GM19025 (cell line): ENCODE results near the gene MAP2K3.

Source experiments
- ATAC-seq: cut with Tn5 transposase; IDR thresholded peaks from one replicate; pipeline ENCODE4 v1.9.1; 2021; ENCODE audit warnings: mild to moderate bottlenecking, low read depth, moderate library complexity; ENCODE audit not compliant: unreplicated experiment

MAP2K3 gene

DNA sequence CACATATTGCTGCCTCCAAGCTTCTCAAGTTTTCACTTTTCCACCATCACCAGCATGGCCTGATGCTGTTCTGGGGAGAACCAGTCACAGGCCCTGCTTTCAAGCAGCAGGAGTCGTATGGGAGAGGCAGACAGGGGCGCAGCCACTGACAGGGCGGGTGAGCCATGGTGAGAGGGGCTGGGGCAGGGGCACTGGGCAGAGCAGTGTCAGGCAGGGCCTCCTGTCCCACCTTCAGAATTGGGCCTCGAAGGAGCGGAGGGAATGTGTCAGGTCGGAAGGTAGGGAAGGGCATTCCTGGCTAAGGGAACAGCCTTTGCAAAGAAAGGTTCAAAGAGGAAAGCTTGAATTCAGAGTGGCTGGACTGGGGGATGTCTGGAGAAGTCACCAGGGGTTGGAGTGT lies 4.9 kb upstream of the MAP2K3 start:
- no peak for ATAC-seq

DNA sequence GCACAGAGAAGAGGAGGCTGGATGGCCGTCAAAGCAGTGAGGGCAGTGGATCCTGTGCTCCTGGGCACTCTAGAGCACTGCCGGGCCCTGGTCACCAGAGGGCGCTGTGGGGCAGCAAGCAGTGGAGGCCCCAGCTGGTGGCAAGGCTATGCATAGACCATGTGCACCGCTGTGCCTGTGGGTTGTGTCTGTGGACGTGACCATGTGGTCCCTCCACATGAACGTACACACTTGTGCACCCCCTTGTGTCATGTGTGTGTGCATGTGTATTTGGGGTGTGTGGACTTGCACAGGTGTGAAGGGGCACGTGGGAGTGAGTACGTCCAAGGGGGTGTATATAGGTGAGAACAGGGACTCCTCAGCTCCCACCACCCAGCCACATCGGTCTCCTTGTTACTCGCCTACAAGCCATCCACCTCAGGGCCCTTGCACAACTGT lies 4.4 kb upstream of the MAP2K3 start:
- no peak for ATAC-seq

DNA sequence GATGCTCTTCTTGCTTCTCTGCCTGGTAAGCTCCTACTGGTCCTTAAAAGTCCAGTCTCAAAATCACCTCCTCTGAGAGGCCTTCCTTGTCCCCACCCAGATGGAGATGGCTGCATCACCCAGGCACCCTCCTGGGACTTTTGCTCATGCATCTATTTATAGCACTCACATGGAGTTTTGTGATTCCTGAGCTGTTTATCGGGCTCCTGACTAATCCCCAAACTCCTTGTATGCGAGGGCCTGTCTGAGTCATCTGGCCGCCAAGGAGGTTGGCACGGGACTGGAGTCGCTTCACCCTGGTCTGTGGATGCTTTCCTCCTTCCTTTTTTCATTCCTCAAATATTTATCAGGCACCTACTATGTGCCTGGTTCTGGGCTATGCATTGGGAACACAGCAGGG lies 2.3 kb upstream of the MAP2K3 start:
- no peak for ATAC-seq

DNA sequence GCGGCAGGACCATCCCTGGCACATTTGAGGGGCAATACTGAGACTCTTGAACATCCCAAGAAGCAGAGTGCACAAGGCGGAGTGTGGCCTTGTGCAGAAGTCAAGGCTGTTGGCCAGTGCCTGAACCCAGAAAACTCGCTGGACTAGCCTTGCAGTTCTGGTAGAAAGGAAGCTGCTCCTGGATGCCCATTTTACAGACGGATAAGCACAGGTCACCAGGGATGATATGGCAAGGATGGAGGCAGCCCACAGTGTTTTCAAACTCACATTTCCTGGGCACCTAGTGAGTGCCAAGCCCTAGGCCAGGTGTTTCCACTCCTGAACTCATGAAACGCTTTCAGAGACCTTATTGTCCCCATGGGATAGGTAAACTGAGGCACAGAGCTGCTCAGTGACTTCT lies 1.7 kb upstream of the MAP2K3 start:
- ATAC-seq = no peak

DNA sequence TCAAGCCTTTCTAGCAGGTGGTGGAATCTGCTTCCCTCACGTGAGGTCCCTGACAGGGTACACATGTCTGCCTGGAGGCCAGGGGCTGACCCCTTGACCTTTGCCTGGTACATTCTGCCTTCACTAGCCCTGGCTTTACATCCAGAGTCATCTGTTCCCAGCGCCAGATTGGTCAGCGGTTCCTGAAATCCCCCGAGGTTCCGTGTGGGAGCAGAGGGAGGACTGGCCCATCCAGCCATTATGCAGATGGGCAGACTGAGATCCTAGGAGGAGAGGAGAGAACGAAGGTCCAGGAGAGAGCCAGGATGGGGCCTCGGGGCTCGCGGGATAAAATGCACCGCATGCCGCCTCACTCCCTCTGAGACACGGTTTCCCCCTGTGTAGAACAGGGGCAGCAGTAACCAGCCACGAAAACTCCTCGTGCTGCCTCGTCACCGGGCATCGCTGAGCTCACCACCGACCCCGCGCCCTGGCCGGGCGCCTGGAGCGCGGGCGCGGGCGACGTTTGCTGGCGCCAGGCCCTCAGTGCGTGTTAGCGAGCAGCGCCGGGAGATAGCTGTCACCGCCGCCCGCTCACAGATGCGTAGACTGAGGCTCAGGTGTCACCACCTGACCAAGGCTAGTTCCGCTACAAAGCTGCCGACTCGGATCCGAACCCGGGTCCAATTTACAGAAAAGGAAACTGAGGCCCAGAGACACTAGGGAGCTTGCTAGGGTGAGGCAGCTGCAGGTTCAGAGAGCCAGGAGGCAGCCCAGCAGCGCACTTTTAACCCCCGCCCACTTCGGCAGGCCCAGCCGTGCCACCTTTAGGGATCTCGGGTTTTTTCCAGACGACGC lies 811 bp upstream of the MAP2K3 start:
- peak; percentile 3 for ATAC-seq

DNA sequence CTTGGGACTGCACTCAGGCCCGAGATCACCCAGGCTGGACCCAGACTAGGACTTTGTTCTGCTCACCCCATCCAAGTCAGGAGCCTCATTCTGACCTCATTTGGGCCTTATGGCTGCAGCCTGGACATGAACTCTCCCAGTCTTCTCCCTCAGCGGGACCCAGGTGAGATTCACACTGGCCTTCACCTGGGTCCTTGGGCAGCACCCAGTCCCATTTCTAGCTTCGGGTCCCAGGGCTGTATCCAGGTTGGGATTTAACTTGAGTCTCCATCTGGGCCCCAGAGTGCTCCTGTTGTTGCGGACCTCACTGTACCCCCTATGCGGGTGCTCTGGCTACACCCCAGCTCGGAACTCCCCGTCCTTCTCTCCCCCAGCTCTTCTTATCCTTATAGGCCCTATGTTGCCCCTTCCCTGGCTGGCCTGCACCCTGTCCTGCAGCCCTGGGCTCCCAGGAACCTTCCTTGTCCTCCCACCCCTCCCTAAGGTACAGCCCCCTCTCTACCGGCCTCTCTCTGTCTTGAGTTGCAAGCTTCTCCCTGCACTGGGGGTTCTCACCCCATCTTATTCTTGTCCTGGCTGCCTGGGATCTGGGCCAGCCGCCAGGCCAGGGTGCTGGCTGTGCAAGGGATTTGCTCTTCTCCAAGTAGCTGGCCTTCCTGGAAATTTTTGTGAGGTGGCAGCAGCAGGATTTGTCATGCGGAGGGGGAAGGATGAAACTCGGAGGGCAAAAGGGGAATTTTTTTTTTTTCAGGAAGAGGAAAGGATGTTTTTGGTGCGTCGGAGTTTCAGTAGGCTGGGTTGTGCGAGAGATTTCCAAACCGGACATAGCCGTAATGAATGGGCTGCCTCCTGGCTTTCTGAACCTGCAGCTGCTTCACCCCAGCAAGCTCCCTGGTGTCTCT lies 904 bp downstream of the MAP2K3 start:
- no peak for ATAC-seq

DNA sequence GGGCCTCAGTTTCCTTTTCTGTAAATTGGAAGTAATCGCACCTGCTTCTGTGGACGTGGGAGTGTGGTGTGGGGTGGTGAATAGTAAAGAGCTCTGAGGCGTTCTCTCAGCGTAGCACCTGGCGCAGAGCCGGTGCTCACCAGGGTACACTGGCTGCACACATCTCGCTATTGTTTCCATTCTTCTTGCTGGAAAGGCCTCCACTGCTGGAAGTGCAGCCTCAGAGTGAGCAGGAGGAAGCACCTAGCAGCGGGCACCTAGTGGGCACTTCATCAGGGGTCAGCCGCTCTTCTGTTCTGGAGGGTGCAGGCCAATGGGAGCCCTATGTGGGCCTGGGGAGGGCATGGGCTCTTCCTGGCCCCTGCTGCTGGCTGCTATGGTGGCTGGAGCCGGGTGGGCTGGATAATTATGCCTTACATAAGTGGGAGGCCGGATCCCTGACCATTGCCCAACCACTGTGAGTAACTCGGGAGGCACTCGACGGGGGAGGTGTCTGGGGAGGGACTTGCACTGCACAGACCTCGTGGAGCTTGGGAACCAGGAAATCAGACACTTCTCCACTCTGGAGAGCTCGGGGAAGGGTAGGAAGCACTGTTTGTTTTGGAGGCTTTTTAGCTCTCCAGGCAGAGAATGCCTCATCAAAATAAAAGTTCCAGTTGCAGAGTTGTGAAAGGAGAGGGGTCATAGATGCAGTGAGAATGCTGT lies 1.7 kb downstream of the MAP2K3 start:
- ATAC-seq = no peak

DNA sequence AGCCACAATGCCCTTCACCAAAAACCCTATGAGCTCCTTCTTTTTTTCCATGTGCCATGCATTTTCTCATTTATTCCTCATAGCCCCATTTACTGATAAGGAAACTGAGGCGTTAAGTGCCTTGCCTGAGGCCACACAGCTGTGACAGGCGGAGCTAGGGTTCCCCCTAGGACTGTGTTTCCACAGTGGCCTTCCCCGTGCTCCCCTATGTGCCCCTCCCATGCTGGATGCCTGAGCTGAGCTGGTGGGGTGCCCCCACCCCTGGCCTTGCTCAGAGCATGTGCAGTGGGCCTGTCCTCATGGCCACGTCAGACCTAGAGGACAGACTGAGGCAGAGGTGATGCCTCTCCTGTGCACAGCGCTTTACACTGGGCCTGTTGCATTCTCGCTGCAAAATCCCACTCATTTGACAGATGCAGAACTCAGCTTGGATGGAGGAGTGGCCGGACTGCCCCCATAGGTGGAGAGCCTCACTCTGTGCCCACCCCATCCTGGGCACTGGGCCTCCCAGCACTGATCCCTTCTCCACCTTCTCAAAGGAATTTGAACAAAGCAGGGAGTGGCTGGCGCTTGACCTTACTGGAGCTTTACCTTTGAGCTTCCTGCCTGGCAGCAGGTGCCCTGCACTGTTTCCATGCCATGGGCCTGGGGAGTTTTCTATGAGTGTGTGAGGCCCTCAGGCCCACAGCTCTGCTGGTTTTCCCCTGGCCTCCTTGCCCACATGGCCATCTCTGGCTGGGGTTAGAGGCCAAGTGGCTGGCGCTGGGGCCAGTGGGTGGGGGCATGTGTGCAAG lies 2.6 kb downstream of the MAP2K3 start:
- ATAC-seq = no peak

DNA sequence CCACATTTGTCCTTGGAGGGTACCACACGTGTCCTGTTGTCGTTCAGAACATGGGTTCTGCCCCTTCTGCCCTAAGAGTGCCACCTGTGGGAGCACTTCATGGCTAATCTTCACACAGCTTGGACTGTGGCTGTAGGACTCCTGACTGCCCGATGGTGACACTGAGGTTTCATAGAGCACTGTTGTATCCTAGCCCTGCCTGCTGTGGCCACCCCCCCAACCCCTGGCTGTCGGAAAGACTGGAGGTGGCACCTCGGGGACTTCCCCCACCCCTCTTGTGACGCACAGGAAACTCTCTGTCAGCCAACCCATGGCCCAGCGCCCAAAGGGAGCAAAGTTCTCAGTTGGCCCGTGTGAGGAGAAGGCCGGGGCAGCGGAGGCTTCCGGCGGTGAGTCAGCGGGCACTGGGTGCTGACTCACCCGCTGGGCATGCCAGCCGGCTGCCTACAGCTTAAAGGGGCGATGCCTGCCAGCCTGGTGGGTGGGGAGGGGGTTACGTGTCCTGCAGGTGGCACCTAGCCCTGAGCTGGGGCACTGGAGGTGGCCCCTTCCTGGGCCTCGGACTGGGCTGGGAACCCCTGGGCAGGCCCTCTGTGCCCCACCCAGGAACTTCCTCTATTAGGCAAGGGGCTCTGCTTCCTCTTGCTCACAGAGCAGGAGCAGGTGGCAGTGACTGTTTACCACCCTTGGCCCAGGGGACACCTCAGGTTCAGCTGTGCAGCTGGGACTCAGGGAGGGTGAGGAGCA lies 3.4 kb downstream of the MAP2K3 start:
- peak; percentile 36 for ATAC-seq

DNA sequence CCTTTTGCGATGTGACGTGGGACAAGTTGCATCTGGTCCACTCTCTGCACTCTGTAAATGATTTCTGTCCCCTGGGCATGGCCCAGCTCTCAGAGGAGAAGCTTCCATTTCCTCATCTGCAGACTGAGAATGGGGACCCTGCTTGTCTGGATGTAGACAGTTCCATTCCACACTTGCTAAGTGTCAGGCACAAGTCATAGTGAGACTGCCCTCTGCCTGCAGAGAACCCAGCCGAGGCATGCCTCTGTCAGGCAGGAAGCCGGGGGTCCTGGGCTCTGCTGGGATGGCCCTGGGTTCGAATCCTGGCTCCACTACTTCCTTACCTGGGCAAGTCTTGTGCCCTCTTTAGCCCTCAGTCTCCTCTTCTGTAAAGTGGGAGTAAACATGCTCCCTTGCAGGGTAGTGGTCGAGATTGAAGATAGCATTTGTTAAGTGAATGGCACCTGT lies 4.1 kb downstream of the MAP2K3 start:
- ATAC-seq = peak; percentile 7

DNA sequence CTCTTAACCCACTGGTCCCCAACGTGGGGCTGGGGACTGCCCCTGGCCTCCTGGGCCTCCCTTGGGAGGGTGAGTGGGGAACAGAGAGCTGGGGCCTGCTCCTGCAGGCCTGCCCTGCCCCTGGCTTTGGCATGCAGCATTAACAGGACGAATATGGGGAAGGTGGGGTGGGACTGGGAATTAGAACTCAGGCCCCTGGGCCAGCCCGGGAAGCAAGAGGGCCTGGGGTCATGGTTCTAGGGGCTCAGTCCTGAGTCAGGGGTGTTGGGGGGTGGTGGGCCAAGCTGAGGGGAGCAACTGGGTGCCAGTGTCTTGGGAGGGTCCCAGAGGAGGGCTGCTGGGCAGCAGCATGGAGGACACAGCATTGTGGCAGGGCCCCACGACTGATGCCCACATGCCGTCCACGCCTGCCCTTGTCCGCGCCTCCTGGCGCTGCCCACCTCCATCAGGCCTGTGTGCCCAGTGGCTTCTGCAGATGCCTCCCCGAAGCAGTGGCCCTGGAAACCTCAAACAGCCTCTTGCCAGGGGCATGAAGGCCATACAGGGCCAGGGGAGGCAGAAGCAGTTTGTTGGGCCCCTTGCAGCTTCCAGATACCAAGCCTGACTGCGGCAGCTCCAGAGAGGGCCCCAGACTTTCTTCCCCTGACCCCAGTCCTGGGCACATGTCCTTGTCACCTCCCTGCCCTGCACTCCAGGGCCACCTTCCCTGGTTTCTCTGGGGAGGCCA lies 4.8 kb downstream of the MAP2K3 start:
- ATAC-seq = no peak

DNA sequence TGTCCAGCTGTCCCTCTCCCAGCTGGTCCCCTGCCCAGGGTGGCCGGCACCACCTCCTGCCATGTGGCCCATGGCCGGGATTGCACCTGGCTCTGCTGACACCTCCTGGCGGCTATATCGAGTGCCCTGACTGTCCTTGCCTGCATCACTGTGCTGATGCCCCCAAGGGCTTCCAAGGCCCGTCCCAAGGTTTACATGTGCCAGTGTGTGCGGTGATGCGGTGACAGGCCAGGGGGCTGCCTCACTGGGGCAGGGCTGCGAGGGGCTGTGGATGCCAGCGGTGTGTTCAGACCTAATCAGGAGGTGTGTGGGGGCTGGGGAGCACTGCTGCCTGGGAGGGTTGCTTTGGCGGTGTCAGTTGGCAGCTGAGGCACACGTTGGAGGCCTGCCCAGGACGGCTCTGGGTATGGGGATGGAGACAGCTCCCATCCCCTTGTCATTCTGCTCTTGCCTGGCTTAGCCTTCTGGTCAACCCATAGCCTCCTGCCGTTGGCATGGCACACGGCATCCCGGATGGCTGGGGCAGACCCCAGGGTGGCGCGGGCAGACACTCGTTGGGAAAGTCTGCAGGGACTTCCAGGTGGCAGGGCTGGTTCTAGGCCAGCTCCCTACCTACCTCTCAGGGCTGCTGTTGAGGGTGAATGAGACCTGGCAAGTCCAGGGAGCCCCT lies 5.5 kb downstream of the MAP2K3 start:
- no peak for ATAC-seq

DNA sequence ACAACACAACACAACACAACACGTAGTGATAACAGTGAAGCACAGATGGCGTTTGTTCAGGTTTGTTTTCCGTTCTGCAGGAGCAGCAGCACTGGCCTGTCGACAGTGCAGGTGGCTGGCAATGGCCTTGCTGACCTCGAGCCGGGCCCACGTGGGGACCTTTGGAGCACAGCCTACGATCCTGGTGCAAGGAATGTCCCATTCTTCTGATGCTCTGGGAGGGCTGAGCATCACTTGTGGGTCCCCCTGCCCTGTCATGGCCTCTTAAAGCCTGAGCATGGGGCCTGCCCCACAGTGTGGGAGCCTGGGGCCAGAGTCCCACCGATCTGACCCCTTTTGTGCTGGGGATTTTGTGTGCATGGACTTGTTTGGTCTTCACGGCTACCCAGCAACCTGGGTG lies 6.8 kb downstream of the MAP2K3 start:
- ATAC-seq = no peak

DNA sequence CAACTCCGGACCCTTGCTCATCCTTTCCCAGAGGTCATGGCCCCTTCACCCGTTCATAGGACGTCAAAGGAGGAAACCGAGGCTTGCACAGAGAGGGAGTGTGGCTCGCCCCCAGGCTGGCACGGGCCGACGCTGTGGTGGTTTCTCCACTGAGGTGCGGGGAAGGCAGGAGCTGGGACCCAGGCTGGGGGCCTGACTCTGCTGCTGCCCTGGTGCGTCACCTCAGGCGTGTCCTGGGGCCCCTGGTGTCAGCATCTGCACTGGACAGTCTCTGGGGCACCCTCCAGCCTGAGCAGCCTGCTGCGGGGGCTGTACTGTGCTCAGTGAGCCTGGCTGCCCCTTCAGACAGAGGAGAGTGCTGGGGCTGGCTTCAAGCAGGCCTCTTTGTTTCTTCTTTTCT lies 7.4 kb downstream of the MAP2K3 start:
- no peak for ATAC-seq

DNA sequence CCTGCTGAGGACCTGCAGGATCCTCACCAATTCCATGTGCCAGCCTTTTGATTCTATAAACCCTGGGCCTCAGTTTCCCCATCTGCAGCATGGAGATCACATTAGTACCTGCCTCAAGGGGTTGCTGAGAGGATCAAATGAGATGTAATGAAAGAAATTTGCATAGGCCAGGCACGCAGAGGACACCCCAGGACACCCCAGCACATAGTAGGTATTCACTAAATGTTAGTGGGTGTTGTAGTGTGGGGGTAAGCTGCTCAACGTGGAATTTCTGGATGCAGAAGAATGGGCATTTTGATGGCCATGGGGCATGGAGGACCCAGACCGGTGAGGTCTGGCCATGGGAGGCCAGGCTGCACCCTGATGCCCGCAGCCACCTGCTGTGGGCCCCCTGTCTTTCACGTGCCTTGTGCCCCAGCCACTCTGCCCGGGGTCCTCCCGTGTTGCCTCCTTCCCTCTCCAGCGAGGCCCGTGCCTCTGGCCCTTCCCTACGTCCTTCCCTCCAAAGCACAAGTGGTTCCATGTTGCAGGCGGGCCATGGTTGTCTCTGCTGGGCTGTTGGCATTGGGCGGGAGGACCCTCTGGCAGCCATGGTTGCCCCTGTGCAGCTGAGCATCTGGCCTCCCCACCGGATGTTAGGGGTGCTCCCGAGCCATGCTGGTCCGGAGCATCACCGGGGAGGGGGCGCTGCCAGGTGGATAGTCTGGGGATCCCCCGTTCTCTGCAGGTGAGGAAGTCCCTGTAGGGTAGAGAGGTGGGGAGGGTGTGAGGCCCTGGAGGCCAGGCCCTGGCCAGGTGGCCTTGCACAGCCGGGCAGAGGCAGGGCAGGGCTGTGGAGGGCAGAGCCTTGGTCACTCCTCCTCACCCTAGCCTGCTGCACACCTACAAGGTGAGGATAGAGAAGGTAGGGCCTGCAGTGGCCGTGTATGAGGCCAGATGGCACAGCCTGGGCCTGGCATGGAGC lies 8.6 kb downstream of the MAP2K3 start:
- no peak for ATAC-seq

DNA sequence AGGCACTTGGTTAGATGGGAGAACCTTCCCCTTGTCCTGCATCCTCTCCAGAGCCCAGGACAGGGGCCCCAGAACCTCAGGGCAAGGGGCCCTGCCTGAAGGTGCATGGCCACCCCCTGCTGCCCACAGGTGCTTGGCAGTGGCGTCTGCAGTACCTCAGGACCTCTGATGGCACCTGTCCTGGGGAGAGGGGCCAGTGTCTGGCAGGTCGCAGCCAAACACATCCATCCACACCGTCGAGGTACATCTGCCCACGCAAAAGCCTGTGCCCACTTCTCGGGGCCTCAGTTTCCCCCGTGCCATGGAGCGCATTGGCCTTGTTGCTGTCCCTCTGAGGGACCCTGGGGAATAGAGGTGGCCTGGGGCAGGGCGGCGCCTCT lies 9.3 kb downstream of the MAP2K3 start:
- no peak for ATAC-seq
